Neural progenitor cell (in vitro differentiated cells): ENCODE results near the gene CHMP4A. TPM values are rescaled to one million over a fixed set of nuclear protein-coding genes. Genes with fewer than 3 reads are reported as not detected.

Experiments
- DNase-seq: peaks from one replicate; pipeline ENCODE4 v3.0.0-alpha.2; 2016; ENCODE audit warnings: low spot score
- H2AFZ ChIP-seq: fragments of 200-600 bp; sonication (generic); replicated peaks from 2 replicates; pipeline ENCODE4 v1.6.1; 2016; ENCODE audit warnings: antibody characterized with exemption
- H3F3A ChIP-seq: fragments of 200-600 bp; sonication (generic); 2 replicates; pipeline ENCODE4 v1.6.1; 2016; ENCODE audit warnings: antibody characterized with exemption, low read depth
- H3K27ac ChIP-seq: fragments of 200-600 bp; sonication (generic); 2 replicates; pipeline ENCODE4 v1.5.1; 2016; ENCODE audit warnings: mild to moderate bottlenecking
- H3K27me3 ChIP-seq: fragments of 200-600 bp; sonication (generic); 2 replicates; pipeline ENCODE4 v1.6.1; 2016; ENCODE audit warnings: mild to moderate bottlenecking, moderate library complexity
- H3K36me3 ChIP-seq: fragments of 200-600 bp; sonication (generic); 2 replicates; pipeline ENCODE4 v1.5.1; 2016
- H3K4me1 ChIP-seq: fragments of 200-600 bp; sonication (generic); 2 replicates; pipeline ENCODE4 v1.6.1; 2016; ENCODE audit warnings: mixed run types
- H3K4me2 ChIP-seq: fragments of 200-600 bp; sonication (generic); 2 replicates; pipeline ENCODE4 v1.6.1; 2016
- H3K4me3 ChIP-seq: fragments of 200-600 bp; sonication (generic); 2 replicates; pipeline ENCODE4 v1.5.1; 2016
- H3K79me2 ChIP-seq: fragments of 200-600 bp; sonication (generic); 2 replicates; pipeline ENCODE4 v1.6.1; 2016; ENCODE audit warnings: low read depth
- H3K9ac ChIP-seq: fragments of 200-600 bp; sonication (generic); 2 replicates; pipeline ENCODE4 v1.6.1; 2016
- H3K9me3 ChIP-seq: fragments of 200-600 bp; sonication (generic); 2 replicates; pipeline ENCODE4 v1.5.1; 2016; ENCODE audit warnings: low read depth
- H4K20me1 ChIP-seq: fragments of 200-600 bp; sonication (generic); 2 replicates; pipeline ENCODE4 v1.6.1; 2016; ENCODE audit warnings: low read depth
- H3K27ac Mint-ChIP-seq: 3 replicates; pipeline ENCODE4 v1.8.0; 2021; ENCODE audit warnings: mixed read lengths
- H3K27me3 Mint-ChIP-seq: 2 replicates; pipeline ENCODE4 v1.8.0; 2022; ENCODE audit warnings: low read depth, mild to moderate bottlenecking, inconsistent platforms, moderate library complexity, mixed read lengths; ENCODE audit not compliant: insufficient read depth
- H3K36me3 Mint-ChIP-seq: 3 replicates; pipeline ENCODE4 v1.8.0; 2021; ENCODE audit warnings: mixed read lengths
- H3K4me1 Mint-ChIP-seq: 3 replicates; pipeline ENCODE4 v1.8.0; 2021; ENCODE audit warnings: mixed read lengths
- H3K4me3 Mint-ChIP-seq: 3 replicates; pipeline ENCODE4 v1.8.0; 2021; ENCODE audit warnings: mild to moderate bottlenecking, moderate library complexity, mixed read lengths
- H3K9me3 Mint-ChIP-seq: 3 replicates; pipeline ENCODE4 v1.8.0; 2020; ENCODE audit warnings: mixed read lengths
- EZH2 ChIP-seq: fragments of 200-600 bp; sonication (generic); IDR thresholded peaks from 2 replicates; pipeline ENCODE4 v1.6.1; 2017; ENCODE audit warnings: antibody characterized with exemption, mild to moderate bottlenecking, moderate library complexity
- EZH2phosphoT487 ChIP-seq: fragments of 200-600 bp; sonication (generic); IDR thresholded peaks from 2 replicates; pipeline ENCODE4 v1.6.1; 2017; ENCODE audit warnings: antibody characterized with exemption
- total RNA-seq: library from RNA; depleted of rRNA; stranded (reverse); fragments of >200 nt; gene quantifications from 2 replicates; pipeline ENCODE4 v1.2.3, GENCODE V29; 2015; ENCODE audit warnings: low replicate concordance
- TF ChIP-seq, protein P1 (sequence below): fragments of 200-600 bp; sonication (generic); IDR thresholded peaks from 2 replicates; pipeline ENCODE4 v1.5.1; 2017; ENCODE audit warnings: antibody characterized with exemption, mild to moderate bottlenecking

Gene CHMP4A
- total RNA-seq, 1 donor from 2014 or later, result 35.3 TPM

- TF ChIP-seq EZH2 (no peak), EZH2phosphoT487 (no peak)
- TF ChIP-seq, protein P1, sequence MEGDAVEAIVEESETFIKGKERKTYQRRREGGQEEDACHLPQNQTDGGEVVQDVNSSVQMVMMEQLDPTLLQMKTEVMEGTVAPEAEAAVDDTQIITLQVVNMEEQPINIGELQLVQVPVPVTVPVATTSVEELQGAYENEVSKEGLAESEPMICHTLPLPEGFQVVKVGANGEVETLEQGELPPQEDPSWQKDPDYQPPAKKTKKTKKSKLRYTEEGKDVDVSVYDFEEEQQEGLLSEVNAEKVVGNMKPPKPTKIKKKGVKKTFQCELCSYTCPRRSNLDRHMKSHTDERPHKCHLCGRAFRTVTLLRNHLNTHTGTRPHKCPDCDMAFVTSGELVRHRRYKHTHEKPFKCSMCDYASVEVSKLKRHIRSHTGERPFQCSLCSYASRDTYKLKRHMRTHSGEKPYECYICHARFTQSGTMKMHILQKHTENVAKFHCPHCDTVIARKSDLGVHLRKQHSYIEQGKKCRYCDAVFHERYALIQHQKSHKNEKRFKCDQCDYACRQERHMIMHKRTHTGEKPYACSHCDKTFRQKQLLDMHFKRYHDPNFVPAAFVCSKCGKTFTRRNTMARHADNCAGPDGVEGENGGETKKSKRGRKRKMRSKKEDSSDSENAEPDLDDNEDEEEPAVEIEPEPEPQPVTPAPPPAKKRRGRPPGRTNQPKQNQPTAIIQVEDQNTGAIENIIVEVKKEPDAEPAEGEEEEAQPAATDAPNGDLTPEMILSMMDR, result no peak
- H3K79me2 ChIP-seq, result peaks cover 14% of the 10 kb centered on the region
These were observed 17.9 kb downstream of the CHMP4A start, which contains the start of gene TM9SF1 for GRCh38 chr14:24195186-24196070. TSS of gene TM9SF1 (minus strand) at chr14:24195441. CDS start at chr14:24195019, 422 bp downstream.

DNA sequence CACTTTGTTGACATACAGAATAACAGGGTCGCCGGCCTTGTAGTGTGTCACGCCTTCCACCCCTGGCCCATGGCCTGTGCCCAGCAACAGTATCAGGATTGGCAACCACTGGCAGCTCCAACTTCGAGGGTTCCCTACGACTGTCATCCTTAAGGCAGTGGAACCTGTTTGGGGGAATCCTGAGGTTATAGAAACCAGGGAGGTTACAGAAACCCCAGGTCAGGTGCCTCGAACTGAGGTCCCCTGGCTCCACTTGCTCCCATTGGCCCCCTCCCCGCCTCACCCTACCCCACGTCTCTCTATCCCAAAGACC lies 18.5 kb downstream of the CHMP4A start:
- H3K27ac Mint-ChIP-seq, result peak overlapping the region; percentile 60
- no peaks in the 10 kb centered on the region for H3K9me3 ChIP-seq
- H3K4me3 ChIP-seq, result peak overlapping the region; percentile 81
- H3K27ac ChIP-seq, result no peak overlapping the region
- H4K20me1 ChIP-seq, result no peaks in the 10 kb centered on the region
- H2AFZ ChIP-seq, result peak overlapping the region; percentile 87
- peaks cover 24% of the 10 kb centered on the region for H3K36me3 Mint-ChIP-seq
- H3K27me3 ChIP-seq, result no peaks in the 10 kb centered on the region
- H3K4me1 ChIP-seq, result peaks cover 6% of the 10 kb centered on the region
- no peaks in the 10 kb centered on the region for H3K36me3 ChIP-seq
- no peak for DNase-seq
- H3K27me3 Mint-ChIP-seq, result peaks cover 8% of the 10 kb centered on the region
- H3K4me2 ChIP-seq, result peak overlapping the region; percentile 92
- no peak overlapping the region for H3K9ac ChIP-seq
- peaks cover 27% of the 10 kb centered on the region for H3F3A ChIP-seq
- peak overlapping the region; percentile 98 for H3K4me3 Mint-ChIP-seq
- H3K79me2 ChIP-seq, result peaks cover 14% of the 10 kb centered on the region
- H3K4me1 Mint-ChIP-seq, result peaks cover 24% of the 10 kb centered on the region
- no peaks in the 10 kb centered on the region for H3K9me3 Mint-ChIP-seq
- TF ChIP-seq EZH2phosphoT487, result no peak
- TF ChIP-seq, protein P1, result no peak
- no peak for TF ChIP-seq EZH2

More at GRCh38 chr14:24195186-24196070, 17.9 kb downstream of the CHMP4A start, which contains the start of gene TM9SF1:
- Mint-ChIP-seq H3K4me3 (peak within 1 kb of the TSS; percentile 98), H3K4me1 (peaks cover 21% of the 10 kb centered on the region), H3K27ac (peak within 1 kb of the TSS; percentile 99), H3K9me3 (no peaks in the 10 kb centered on the region), H3K27me3 (peaks cover 8% of the 10 kb centered on the region), H3K36me3 (peaks cover 22% of the 10 kb centered on the region)
- Histone ChIP-seq H3K4me3 (peak within 1 kb of the TSS; percentile 81), H3K9me3 (no peaks in the 10 kb centered on the region), H4K20me1 (no peaks in the 10 kb centered on the region), H3F3A (peaks cover 27% of the 10 kb centered on the region), H3K4me2 (peak within 1 kb of the TSS; percentile 92), H2AFZ (peak within 1 kb of the TSS; percentile 87), H3K36me3 (no peaks in the 10 kb centered on the region), H3K27ac (peak within 1 kb of the TSS; percentile 90), H3K4me1 (peaks cover 6% of the 10 kb centered on the region), H3K9ac (peak within 1 kb of the TSS; percentile 70), H3K27me3 (no peaks in the 10 kb centered on the region)
- DNase-seq, result peak; percentile 92

DNA sequence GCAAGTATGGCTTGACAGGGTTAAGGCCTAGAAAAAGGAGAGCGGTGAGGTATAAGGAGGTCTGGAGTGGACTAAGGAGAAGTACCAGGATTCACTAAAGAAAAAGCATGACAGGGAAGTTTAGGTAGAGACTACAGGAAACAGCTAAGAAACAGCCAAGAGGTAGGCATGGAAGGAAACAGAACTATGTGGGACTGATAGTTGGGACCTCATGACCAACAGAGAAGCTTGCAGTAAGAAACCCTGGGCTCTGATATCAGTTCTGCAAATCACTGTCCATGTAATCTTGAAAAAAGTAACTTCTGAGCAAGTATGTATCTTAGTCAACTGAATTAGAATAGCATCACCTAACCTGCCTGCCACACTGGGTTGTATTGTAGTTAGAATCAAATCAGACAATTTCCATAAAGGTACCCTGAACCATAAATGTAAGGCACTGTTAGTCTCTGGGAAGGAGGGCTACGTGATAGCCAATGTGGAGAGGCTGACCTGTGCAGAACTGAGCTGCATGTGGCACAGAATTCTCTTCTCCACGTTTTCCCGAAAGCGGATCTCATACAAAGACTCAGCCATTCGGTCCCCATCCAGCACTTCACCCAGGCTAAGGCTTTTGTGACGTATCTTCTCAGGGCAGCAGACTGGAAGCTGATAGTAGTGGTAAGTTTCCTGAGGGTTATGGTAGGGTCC lies 19.0 kb downstream of the CHMP4A start:
- Mint-ChIP-seq H3K27ac (no peak overlapping the region), H3K4me1 (peaks cover 26% of the 10 kb centered on the region), H3K4me3 (peak overlapping the region; percentile 98), H3K36me3 (peaks cover 24% of the 10 kb centered on the region), H3K27me3 (peaks cover 8% of the 10 kb centered on the region), H3K9me3 (no peaks in the 10 kb centered on the region)
- TF ChIP-seq, protein P1, result no peak
- TF ChIP-seq EZH2, result no peak
- no peak for TF ChIP-seq EZH2phosphoT487
- H3K79me2 ChIP-seq, result peaks cover 14% of the 10 kb centered on the region
- peak overlapping the region; percentile 81 for H3K4me3 ChIP-seq
- H3K9me3 ChIP-seq, result no peaks in the 10 kb centered on the region
- no peaks in the 10 kb centered on the region for H3K27me3 ChIP-seq
- no peak overlapping the region for H3K9ac ChIP-seq
- peak overlapping the region; percentile 92 for H3K4me2 ChIP-seq
- no peak for DNase-seq
- peaks cover 6% of the 10 kb centered on the region for H3K4me1 ChIP-seq
- H3K36me3 ChIP-seq, result no peaks in the 10 kb centered on the region
- no peak overlapping the region for H3K27ac ChIP-seq
- H2AFZ ChIP-seq, result no peak overlapping the region
- H4K20me1 ChIP-seq, result no peaks in the 10 kb centered on the region
- H3F3A ChIP-seq, result peaks cover 31% of the 10 kb centered on the region
